ENCODE results near the gene VSIR. TPM values are rescaled to one million over a fixed set of nuclear protein-coding genes. Genes with fewer than 3 reads are reported as not detected.

VSIR gene
- polyA plus RNA-seq, 1 of the 3 experiments (the other 2 are of a cell fraction): 11.3 TPM

DNA sequence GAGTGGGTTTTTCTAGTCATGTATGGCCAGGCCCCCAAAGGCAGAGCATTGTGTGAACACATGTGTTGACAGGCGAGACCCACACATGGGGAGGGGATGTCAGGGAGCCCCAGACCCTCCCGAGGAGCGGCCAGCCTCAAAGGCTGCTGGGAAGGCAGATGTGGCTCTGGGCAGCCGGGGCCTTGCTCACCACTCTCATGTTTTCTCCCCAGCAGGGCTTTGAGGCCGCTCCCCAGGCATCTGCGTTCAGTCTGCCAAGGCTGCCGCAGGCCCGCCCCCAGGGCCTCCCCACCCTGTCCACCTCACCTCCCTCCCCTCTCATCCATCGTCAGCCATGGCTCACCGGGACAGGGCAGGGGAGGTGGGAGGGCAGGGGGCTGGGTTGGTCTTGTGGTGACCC, 16.6 kb upstream of the VSIR start (continued):
- TF ChIP-seq ZBTB33 (IDR thresholded peaks at IDR 0.05; ENCODE audit: borderline replicate concordance, low read depth) (no peak), USF1 (IDR thresholded peaks at IDR 0.05; ENCODE audit: borderline replicate concordance, low read depth) (no peak), RCOR1 (IDR thresholded peaks at IDR 0.05; ENCODE audit: low read length) (no peak), RXRA (IDR thresholded peaks at IDR 0.05; ENCODE audit: borderline replicate concordance, low read depth) (no peak), TAF1 (IDR thresholded peaks at IDR 0.05; ENCODE audit: borderline replicate concordance, low read depth, low read length) (no peak)
- TF ChIP-seq, protein P1, sequence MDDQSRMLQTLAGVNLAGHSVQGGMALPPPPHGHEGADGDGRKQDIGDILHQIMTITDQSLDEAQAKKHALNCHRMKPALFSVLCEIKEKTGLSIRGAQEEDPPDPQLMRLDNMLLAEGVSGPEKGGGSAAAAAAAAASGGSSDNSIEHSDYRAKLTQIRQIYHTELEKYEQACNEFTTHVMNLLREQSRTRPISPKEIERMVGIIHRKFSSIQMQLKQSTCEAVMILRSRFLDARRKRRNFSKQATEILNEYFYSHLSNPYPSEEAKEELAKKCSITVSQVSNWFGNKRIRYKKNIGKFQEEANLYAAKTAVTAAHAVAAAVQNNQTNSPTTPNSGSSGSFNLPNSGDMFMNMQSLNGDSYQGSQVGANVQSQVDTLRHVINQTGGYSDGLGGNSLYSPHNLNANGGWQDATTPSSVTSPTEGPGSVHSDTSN (IDR thresholded peaks at IDR 0.05): no peak

- no peaks in the 10 kb centered on the region for H3K79me2 ChIP-seq (ENCODE audit: insufficient read depth)
- H3K36me3 ChIP-seq (replicated peaks in 1 of 2; ENCODE audit: control insufficient read depth in 1 of 2, insufficient read depth in 2 of 2, low read length in 1 of 2): no peaks in the 10 kb centered on the region
- H3K4me3 ChIP-seq (ENCODE audit: low read depth in 2 of 2, low read length in 1 of 2): no peak overlapping the region
- TF ChIP-seq MAX (IDR thresholded peaks at IDR 0.05; ENCODE audit: low read depth) (no peak), REST (IDR thresholded peaks at IDR 0.05; ENCODE audit: low read depth, low read length) (no peak), EP300 (IDR thresholded peaks at IDR 0.05; ENCODE audit: borderline replicate concordance in 1 of 2, low read depth in 1 of 2, low read length in 1 of 2) (no peak), FOSL2 (IDR thresholded peaks at IDR 0.05; ENCODE audit: borderline replicate concordance, low read depth) (no peak)
- no peaks in the 10 kb centered on the region for H3K27me3 ChIP-seq (ENCODE audit: insufficient read depth)
- WGBS (ENCODE audit: low lambda C conversion rate): 63% methylated on average over 5 of the region's 8 CpGs
- no peaks in the 10 kb centered on the region for H3K9me2 ChIP-seq
- no peaks in the 10 kb centered on the region for H3F3A ChIP-seq (replicated peaks; ENCODE audit: insufficient read depth)
- no peak for DNase-seq
- no peak overlapping the region for H2AFZ ChIP-seq (ENCODE audit: low read depth)
- CTCF ChIA-PET: interaction anchor here (0.9 to 1.9 kb wide), 3 partner anchors 16 to 107 kb away, joined by 4 to 8 read pairs (median 4); partner anchors contain the start of gene VSIR
- no peaks in the 10 kb centered on the region for H3K9me3 ChIP-seq
- no peaks in the 10 kb centered on the region for H3K4me1 ChIP-seq (ENCODE audit: control insufficient read depth in 1 of 2, insufficient read depth in 2 of 2, low read depth in 1 of 2, low read length in 1 of 2)
- no peak overlapping the region for H3K9ac ChIP-seq
- POLR2A ChIA-PET: no interaction called here
- no peak overlapping the region for H3K4me2 ChIP-seq
- H4K20me1 ChIP-seq (ENCODE audit: insufficient read depth): no peaks in the 10 kb centered on the region
- H3K27ac ChIP-seq (ENCODE audit: low read depth in 2 of 2, low read length in 1 of 2): no peak overlapping the region
These were observed 15.6 kb upstream of the VSIR start for GRCh38 chr10:71788954-71789353.
